Measurements from ENCODE around the gene VPS37D. TPM values are rescaled to one million over a fixed set of nuclear protein-coding genes. Genes with fewer than 3 reads are reported as not detected.

The VPS37D gene
- polyA plus RNA-seq, 1 donor from 2014 or later, result 52.7 TPM

DNA sequence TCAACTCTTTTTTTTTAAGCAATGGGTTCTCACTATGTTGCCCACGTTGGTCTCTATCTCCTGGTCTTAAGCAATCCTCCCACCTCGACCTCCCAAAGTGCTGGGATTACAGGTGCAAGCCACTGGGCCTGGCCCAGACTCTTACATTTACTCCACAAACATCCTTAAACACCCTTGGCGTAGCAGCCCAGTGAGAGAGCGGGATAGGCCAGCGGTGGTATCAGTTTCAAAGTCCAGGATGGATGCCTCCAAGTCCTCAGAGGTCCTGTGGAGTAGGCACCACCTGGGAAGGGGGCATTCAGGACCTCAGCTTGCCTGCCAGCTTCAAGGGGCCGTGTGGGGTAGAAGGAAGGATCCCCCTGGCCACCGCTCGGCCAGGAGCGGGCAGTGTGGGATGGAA is 18.1 kb upstream of the VPS37D start:
- Histone ChIP-seq H3K27me3 (ENCODE audit: insufficient read depth, low read depth, low read length) (peaks cover 44% of the 10 kb centered on the region), H3K9me2 (ENCODE audit: insufficient read depth, low read length) (no peaks in the 10 kb centered on the region)

DNA sequence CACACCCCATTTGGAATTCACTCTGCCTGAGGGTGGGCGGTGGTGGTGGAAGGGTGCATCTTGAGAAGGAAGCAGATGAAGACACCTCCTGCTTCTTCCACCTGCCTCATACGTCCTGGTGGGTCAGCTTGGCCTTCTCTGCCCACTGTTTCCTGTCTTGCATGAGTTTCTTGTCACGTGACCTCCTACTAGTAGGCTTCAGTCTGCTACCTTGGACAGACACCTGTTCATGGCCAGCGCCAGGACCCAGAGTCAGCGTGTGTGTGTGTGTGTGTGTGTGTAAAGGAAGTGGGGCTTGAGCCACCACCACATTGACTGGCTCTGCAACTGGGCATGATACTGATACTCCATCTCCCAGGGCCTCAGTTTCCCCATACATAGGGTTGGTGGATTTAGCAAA is 17.1 kb upstream of the VPS37D start:
- peaks cover 44% of the 10 kb centered on the region for H3K27me3 ChIP-seq (ENCODE audit: insufficient read depth, low read depth, low read length)
- H3K36me3 ChIP-seq (ENCODE audit: insufficient read depth, low read length), result no peaks in the 10 kb centered on the region
- H3K79me2 ChIP-seq (replicated peaks; ENCODE audit: insufficient read depth, low read length), result no peaks in the 10 kb centered on the region
- no peak overlapping the region for H2AFZ ChIP-seq (ENCODE audit: low read depth, low read length)
- H3K9ac ChIP-seq (ENCODE audit: low read length), result no peak overlapping the region
- no peak overlapping the region for H3K4me2 ChIP-seq (ENCODE audit: low read length)
- H3F3A ChIP-seq (ENCODE audit: insufficient read depth, low read length, poor library complexity, severe bottlenecking), result no peaks in the 10 kb centered on the region
- H3K27ac ChIP-seq (ENCODE audit: low read length), result no peak overlapping the region
- no peak overlapping the region for H3K4me3 ChIP-seq (ENCODE audit: low read length)
- no peaks in the 10 kb centered on the region for H3K9me3 ChIP-seq (ENCODE audit: low read length)
- TF ChIP-seq SMC3 (conservative IDR thresholded peaks at IDR 0.05; ENCODE audit: poor library complexity) (no peak), MXI1 (conservative IDR thresholded peaks at IDR 0.05; ENCODE audit: poor library complexity, severe bottlenecking) (no peak), EP300 (conservative IDR thresholded peaks at IDR 0.05; ENCODE audit: poor library complexity, severe bottlenecking) (no peak), TAF1 (IDR thresholded peaks at IDR 0.05; ENCODE audit: low read depth) (no peak), POLR2AphosphoS5 (IDR thresholded peaks at IDR 0.05) (no peak), EZH2 (IDR thresholded peaks at IDR 0.05; ENCODE audit: borderline replicate concordance, insufficient read depth, low read length, poor library complexity, severe bottlenecking) (no peak), RAD21 (conservative IDR thresholded peaks at IDR 0.05) (no peak)
- TF ChIP-seq, protein P1, sequence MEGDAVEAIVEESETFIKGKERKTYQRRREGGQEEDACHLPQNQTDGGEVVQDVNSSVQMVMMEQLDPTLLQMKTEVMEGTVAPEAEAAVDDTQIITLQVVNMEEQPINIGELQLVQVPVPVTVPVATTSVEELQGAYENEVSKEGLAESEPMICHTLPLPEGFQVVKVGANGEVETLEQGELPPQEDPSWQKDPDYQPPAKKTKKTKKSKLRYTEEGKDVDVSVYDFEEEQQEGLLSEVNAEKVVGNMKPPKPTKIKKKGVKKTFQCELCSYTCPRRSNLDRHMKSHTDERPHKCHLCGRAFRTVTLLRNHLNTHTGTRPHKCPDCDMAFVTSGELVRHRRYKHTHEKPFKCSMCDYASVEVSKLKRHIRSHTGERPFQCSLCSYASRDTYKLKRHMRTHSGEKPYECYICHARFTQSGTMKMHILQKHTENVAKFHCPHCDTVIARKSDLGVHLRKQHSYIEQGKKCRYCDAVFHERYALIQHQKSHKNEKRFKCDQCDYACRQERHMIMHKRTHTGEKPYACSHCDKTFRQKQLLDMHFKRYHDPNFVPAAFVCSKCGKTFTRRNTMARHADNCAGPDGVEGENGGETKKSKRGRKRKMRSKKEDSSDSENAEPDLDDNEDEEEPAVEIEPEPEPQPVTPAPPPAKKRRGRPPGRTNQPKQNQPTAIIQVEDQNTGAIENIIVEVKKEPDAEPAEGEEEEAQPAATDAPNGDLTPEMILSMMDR (IDR thresholded peaks at IDR 0.05; ENCODE audit: poor library complexity, severe bottlenecking), result no peak
- TF ChIP-seq, protein P2, sequence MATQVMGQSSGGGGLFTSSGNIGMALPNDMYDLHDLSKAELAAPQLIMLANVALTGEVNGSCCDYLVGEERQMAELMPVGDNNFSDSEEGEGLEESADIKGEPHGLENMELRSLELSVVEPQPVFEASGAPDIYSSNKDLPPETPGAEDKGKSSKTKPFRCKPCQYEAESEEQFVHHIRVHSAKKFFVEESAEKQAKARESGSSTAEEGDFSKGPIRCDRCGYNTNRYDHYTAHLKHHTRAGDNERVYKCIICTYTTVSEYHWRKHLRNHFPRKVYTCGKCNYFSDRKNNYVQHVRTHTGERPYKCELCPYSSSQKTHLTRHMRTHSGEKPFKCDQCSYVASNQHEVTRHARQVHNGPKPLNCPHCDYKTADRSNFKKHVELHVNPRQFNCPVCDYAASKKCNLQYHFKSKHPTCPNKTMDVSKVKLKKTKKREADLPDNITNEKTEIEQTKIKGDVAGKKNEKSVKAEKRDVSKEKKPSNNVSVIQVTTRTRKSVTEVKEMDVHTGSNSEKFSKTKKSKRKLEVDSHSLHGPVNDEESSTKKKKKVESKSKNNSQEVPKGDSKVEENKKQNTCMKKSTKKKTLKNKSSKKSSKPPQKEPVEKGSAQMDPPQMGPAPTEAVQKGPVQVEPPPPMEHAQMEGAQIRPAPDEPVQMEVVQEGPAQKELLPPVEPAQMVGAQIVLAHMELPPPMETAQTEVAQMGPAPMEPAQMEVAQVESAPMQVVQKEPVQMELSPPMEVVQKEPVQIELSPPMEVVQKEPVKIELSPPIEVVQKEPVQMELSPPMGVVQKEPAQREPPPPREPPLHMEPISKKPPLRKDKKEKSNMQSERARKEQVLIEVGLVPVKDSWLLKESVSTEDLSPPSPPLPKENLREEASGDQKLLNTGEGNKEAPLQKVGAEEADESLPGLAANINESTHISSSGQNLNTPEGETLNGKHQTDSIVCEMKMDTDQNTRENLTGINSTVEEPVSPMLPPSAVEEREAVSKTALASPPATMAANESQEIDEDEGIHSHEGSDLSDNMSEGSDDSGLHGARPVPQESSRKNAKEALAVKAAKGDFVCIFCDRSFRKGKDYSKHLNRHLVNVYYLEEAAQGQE (IDR thresholded peaks at IDR 0.05; ENCODE audit: borderline replicate concordance), result no peak
- no peaks in the 10 kb centered on the region for H4K20me1 ChIP-seq (ENCODE audit: insufficient read depth)
- H3K9me2 ChIP-seq (ENCODE audit: insufficient read depth, low read length), result no peaks in the 10 kb centered on the region

More for the DNA sequence above, 18.1 kb upstream of the VPS37D start:
- Histone ChIP-seq H3K9ac (ENCODE audit: low read length) (no peak overlapping the region), H2AFZ (ENCODE audit: low read depth, low read length) (no peak overlapping the region), H3F3A (ENCODE audit: insufficient read depth, low read length, poor library complexity, severe bottlenecking) (no peaks in the 10 kb centered on the region), H3K79me2 (replicated peaks; ENCODE audit: insufficient read depth, low read length) (no peaks in the 10 kb centered on the region), H3K9me3 (ENCODE audit: low read length) (no peaks in the 10 kb centered on the region), H3K4me2 (ENCODE audit: low read length) (no peak overlapping the region), H4K20me1 (ENCODE audit: insufficient read depth) (no peaks in the 10 kb centered on the region), H3K4me3 (ENCODE audit: low read length) (no peak overlapping the region), H3K36me3 (ENCODE audit: insufficient read depth, low read length) (no peaks in the 10 kb centered on the region), H3K27ac (ENCODE audit: low read length) (no peak overlapping the region)
- no peak for TF ChIP-seq MXI1 (conservative IDR thresholded peaks at IDR 0.05; ENCODE audit: poor library complexity, severe bottlenecking)
- no peak for TF ChIP-seq EZH2 (IDR thresholded peaks at IDR 0.05; ENCODE audit: borderline replicate concordance, insufficient read depth, low read length, poor library complexity, severe bottlenecking)
- TF ChIP-seq RAD21 (conservative IDR thresholded peaks at IDR 0.05), result no peak
- TF ChIP-seq, protein P1 (IDR thresholded peaks at IDR 0.05; ENCODE audit: poor library complexity, severe bottlenecking), result no peak
- TF ChIP-seq EP300 (conservative IDR thresholded peaks at IDR 0.05; ENCODE audit: poor library complexity, severe bottlenecking), result no peak
- TF ChIP-seq POLR2AphosphoS5 (IDR thresholded peaks at IDR 0.05), result no peak
- no peak for TF ChIP-seq SMC3 (conservative IDR thresholded peaks at IDR 0.05; ENCODE audit: poor library complexity)
